Glomerular endothelial cell (primary cell): ENCODE measurements around the gene CAMKV. TPM values are rescaled to one million over a fixed set of nuclear protein-coding genes. Genes with fewer than 3 reads are reported as not detected.

Experiments used
- DNase-seq: peaks from one replicate; pipeline ENCODE4 v3.0.0-alpha.2; 2011; ENCODE audit warnings: low read depth, low spot score; ENCODE audit errors: extremely low read depth
- total RNA-seq: library from RNA; depleted of rRNA; stranded (reverse); fragments of >200 nt; gene quantifications from 2 replicates; pipeline ENCODE4 v1.2.3, GENCODE V29; 2015

Gene CAMKV
- total RNA-seq, 1 donor from 2014 or later = not detected

DNA sequence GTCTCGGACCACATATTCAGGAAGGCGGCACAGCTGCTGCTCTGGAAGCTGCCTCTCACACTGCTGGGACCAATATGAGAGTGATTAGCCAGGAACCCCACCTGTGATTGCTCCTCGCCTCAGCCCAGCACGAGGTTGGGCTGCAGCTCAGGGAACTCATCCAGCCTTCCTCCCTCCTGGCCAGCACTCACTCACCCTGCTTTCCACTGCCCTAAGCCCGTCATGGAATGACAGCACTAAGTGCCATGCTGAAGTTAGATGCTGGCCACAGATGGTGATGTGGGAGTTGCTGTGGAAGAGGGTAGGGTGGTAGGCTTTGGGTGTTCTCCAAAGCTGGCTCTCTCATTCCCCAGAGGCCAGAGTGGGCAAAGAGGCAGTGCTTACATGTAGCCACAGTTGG is 26.6 kb upstream of the CAMKV start:
- no peak for DNase-seq

GRCh38 chr3:49895791-49896190 is 26.1 kb upstream of the CAMKV start:
- DNase-seq = no peak

DNA sequence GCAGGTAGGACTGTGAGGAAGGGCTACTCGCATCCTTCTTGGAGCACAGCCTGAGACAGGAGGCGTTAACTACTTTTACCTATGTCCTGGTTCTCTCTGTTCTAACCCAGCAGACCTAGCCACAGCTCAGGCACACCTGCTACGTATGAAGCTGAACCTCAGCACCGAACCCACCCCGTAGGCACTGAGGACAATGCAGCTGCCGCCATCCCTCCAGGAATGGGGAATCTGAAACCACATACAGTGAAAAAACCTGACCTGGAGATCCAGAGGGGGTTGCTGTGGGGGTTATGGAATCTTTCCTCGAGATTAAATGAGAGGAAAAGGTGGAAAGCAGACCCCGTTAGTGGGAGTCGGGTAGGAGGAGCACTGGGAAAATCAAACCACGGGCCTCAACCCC is 19.6 kb upstream of the CAMKV start:
- no peak for DNase-seq

- no peak for DNase-seq
Observed at GRCh38 chr3:49886922-49887265, 17.2 kb upstream of the CAMKV start.

- no peak for DNase-seq
Observed at GRCh38 chr3:49883998-49884397, 14.3 kb upstream of the CAMKV start.

DNA sequence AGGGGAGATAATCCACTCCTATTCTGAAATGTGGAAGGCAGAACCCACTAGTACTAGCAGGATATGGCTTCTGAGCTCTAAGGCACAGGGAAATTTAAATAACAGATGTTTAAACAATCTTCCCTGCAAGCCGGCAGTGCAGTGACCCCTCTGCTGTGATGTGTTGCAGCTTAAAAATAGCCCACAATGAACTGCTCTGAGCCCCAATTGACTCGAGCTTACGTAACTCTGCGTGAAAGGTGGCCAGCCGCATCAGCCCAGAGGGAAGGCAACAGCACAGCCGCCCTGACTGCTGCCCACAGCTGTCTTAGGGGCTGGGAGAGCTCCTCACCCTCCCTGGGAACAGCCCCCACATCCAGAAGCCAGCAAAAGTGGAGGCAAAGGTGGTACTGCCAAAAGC is 12.5 kb upstream of the CAMKV start:
- no peak for DNase-seq

DNA sequence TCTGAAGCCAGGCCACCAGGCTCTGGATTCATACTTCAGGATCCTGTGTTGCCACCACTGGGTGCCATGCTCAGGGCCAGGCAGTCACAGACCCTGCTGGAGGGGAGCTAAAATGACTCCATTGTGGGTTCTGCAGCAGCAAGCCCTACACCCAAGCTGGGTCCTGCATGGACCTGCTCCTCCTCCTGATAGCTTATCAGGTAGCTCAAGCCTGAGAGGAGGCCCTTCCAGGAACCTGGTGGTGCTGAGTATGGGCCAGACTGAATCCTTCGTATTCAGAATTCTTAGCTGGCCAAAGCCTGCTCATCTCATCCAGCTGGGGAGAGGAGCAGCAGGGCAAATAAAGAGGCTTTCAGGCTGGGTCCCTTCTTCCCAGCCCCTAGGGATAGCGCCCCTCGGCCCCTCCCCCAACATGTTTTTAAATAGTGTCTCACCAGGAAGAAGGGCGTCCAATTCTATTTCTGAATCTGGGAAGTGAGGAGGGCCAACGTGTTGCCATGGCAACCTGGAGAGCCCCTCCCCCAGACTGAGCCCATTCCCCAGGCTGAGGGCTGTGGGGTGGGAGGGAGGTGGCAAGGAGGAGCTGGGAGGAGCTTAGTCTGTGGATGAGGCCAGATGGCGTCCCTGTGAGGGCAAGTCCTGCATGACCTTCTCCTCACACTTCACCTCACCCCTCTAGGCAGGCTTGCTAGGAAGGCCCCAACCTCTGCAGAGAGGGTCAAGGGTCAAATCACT is 11.0 kb upstream of the CAMKV start:
- DNase-seq = no peak

GRCh38 chr3:49879721-49880120 is 10.0 kb upstream of the CAMKV start:
- no peak for DNase-seq

DNA sequence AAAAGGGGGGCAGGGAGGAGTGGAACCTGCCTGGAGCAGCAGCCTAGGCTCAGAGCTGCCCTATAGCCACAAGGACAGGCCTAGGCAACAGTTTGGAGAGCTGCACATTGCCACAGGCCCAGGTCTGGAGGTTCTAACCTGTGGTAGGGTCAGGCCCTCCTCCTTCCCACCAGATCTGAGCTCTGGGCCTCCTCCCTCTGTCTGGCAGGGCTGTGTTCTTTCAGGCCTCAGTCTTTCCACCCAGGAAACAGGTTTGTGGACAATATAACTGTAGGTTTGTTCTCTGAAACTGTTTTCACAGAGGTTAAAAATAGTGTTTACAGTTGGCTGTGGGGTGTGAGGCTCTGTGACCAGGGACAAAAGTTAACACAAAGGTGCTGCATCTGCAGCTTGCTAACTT is 9.0 kb upstream of the CAMKV start:
- no peak for DNase-seq

DNA sequence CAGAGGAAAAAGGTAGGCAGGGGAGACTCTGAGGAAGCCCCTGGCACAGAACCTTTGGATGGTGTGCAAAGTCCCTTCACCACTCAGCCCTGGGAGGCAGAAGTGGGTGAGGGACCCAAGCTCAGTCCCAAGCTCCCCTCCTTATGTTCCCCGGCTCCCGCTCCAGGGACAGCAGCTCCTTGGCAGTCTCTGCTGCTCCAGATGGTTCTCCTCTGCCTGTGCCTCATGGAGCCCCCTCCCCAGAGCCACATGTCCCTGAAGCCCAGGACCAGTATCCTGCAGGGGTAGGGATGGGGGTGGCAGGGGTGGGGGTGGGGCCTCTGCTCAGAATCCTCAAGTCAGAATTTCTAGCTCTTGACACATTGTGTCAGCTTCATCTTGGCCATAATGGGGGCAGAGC is 8.0 kb upstream of the CAMKV start:
- DNase-seq = no peak

GRCh38 chr3:49876567-49876966 is 6.9 kb upstream of the CAMKV start:
- no peak for DNase-seq

- DNase-seq = no peak
Observed at GRCh38 chr3:49873623-49874022, 3.9 kb upstream of the CAMKV start.

DNA sequence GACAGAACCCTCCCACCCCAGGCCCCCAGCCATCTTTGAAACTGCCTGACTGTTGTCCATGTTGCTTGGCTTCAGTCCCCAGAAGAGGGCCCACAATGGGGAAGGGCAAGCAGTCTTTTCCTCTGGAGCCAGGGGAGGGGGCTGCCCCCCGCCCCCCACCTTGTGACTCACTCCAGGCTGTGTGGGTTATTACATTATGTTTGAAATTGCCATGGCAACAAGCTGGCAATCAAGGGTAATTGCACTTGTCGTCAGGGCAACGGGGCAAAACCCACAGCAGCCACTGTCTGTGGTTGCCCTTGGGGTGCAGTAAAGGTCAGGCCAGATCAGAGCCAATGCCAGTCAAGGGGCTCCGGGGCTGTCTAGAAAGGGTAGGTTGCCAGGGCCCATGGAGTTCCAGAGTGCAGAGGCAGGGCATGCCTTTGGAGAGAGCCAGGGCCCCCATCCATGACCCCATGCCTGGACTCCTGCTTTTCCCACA is 3.1 kb upstream of the CAMKV start:
- no peak for DNase-seq

DNA sequence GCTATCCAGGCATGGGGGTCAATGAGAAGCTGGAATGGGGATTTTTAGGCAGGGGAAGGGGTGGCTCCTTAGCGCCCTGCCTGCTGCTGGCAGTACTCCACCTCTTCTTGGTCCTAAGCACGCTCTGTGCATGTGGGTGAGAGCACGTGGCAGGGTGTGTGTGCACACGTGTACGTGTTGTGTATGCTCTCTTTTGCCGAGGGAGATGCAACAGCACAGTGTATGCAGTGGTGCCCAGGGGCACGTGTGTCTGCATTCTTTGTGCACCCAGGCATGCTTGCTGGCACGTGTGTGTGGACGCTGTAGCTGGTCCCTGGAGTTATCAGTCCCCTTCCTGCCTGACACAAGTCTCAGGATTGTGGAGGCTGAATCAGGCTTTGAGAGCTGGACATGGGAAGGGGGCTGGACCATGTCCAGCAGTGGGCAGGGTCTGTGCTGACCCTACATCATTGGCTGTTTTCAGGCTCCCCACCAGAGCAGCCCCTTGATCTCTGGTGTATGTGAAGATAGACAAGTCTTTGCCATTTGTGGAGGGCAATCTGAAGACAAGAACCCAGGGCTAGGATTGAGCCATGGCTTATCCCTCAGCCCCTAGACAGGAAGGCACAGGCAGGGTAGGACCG is 1.9 kb upstream of the CAMKV start:
- DNase-seq = no peak

- no peak for DNase-seq
Observed at GRCh38 chr3:49868862-49869466, 742 bp downstream of the CAMKV start.

DNA sequence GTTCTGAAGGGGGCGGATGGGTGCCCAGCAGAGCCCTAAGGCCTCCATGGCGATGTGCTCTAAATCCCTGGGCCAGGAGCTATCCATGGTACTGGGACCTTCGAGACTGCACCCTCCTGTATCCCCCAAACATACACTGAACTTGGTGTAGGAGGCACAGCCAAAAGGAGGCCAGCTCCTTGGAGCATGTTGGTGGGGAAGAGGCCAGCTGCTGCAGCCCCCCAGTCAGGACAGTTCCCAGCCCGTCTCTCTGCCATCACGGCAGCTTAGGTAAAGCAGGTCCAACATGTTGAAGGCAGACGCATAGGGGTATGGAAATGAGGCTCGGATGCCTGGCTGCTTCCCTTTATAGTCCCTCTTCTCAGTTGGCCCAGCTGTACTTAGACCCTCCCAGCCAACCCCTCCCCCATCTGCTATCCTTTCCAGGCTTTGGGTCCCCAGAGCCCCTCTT is 1.8 kb downstream of the CAMKV start:
- DNase-seq = no peak

DNA sequence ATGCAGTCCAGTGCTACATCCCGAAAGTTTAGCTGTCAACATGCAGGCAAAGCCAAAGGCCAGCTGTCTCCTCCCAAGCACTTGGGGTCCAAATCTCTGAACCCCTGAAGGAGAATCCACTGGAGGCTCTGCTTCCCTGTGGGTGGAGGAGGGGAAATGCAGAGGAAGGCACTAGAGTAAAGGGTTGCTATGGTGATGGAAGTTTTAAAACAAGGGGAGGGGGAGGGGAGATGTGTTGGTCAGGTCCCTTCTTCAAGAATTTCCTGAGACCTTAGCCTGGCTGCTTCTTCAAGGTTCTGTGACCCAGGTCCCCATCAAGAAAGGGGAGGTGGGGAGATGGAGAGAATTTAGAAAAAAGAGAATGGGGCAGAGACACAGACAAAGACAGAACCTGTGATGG is 2.3 kb downstream of the CAMKV start:
- DNase-seq = no peak

DNA sequence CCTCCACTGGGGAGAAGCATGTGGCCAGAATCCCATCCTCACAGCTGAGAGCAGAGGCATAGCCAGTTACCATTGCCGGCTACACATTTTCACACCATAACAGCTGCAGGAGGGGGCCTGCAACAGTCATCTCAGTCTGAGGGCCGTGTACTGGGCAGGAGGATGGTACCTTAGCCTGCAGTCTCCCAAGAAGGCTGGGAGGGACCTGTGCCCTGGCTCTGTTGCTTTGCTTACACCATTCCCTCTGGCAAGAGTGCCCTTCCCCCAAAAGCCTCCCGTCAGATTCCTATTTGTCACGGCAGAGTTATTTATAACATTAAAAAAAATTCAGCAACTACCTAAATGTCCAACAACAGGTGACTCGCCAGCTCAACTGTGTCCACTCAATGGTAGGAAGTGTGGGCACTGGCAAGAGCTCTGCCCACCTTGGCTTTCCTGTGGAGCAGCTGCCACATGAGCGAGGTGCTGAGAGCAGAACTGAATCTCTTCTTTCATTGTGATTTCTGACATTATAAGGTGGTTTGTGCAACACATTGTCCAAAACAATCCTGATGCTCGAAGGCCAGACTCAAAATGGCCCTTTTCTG is 4.4 kb downstream of the CAMKV start:
- DNase-seq = no peak

GRCh38 chr3:49864505-49864904 is 5.2 kb downstream of the CAMKV start:
- no peak for DNase-seq

- no peak for DNase-seq
Observed at GRCh38 chr3:49859576-49860305, 10.0 kb downstream of the CAMKV start.
